Astrocyte (in vitro differentiated cells and primary cell): ENCODE results near the gene WDPCP. TPM values are rescaled to one million over a fixed set of nuclear protein-coding genes. Genes with fewer than 3 reads are reported as not detected.
"Not testable (repeated sequence)": the region's sequence is repeated elsewhere in the genome, so short reads cannot be mapped to it uniquely, and the experiment has no call there.

Experiments
- DNase-seq: peaks from one replicate; pipeline ENCODE4 v3.0.0-alpha.2; 2010; ENCODE audit warnings: low read depth
- FAIRE-seq: peaks from 2 replicates; lab custom pipeline; 2011; peaks lifted over from hg19 to GRCh38; lab: Jason Lieb, UNC
- H2AFZ ChIP-seq: 2 replicates; pipeline ENCODE4 v1.6.0; 2012; ENCODE audit warnings: low read depth, low read length, inconsistent platforms
- H3K27ac ChIP-seq: 2 replicates; pipeline ENCODE4 v1.5.1; 2011; ENCODE audit warnings: low read depth, low read length, inconsistent platforms
- H3K27me3 ChIP-seq: 2 replicates; pipeline ENCODE4 v1.6.0; 2011; ENCODE audit warnings: low read length, inconsistent platforms; ENCODE audit not compliant: insufficient read depth
- H3K36me3 ChIP-seq: 2 replicates; pipeline ENCODE4 v1.5.1; 2011; ENCODE audit warnings: low read length, inconsistent platforms; ENCODE audit not compliant: insufficient read depth
- H3K4me1 ChIP-seq: 2 replicates; pipeline ENCODE4 v1.5.1; 2011; ENCODE audit warnings: low read length, inconsistent platforms; ENCODE audit not compliant: insufficient read depth
- H3K4me2 ChIP-seq: 2 replicates; pipeline ENCODE4 v1.6.0; 2012; ENCODE audit warnings: low read length, inconsistent platforms
- H3K4me3 ChIP-seq: 2 replicates; pipeline ENCODE4 v1.5.1; 2011; ENCODE audit warnings: low read depth, mild to moderate bottlenecking, low read length, inconsistent platforms; ENCODE audit not compliant: insufficient read depth
- H3K79me2 ChIP-seq: 2 replicates; pipeline ENCODE4 v1.6.0; 2012; ENCODE audit warnings: mild to moderate bottlenecking, low read length, inconsistent platforms; ENCODE audit not compliant: insufficient read depth
- H3K9ac ChIP-seq: 2 replicates; pipeline ENCODE4 v1.6.0; 2012; ENCODE audit warnings: mild to moderate bottlenecking, low read length, inconsistent platforms
- H3K9me3 ChIP-seq: 2 replicates; pipeline ENCODE4 v1.5.1; 2012; ENCODE audit warnings: low read depth, mild to moderate bottlenecking, low read length, inconsistent platforms; ENCODE audit not compliant: insufficient read depth
- H4K20me1 ChIP-seq: 2 replicates; pipeline ENCODE4 v1.6.0; 2012; ENCODE audit warnings: low read length, inconsistent platforms; ENCODE audit not compliant: insufficient read depth
- H3K27ac Mint-ChIP-seq: one replicate; pipeline ENCODE4 v1.8.0; 2021; ENCODE audit warnings: mild to moderate bottlenecking, mixed read lengths; ENCODE audit not compliant: unreplicated experiment
- H3K27me3 Mint-ChIP-seq: one replicate; pipeline ENCODE4 v1.8.0; 2021; ENCODE audit warnings: low read depth, mixed read lengths; ENCODE audit not compliant: unreplicated experiment
- H3K36me3 Mint-ChIP-seq: one replicate; pipeline ENCODE4 v1.8.0; 2021; ENCODE audit warnings: low read depth, mixed read lengths; ENCODE audit not compliant: unreplicated experiment
- H3K4me1 Mint-ChIP-seq: one replicate; pipeline ENCODE4 v1.8.0; 2021; ENCODE audit warnings: low read depth, mixed read lengths; ENCODE audit not compliant: unreplicated experiment
- H3K4me3 Mint-ChIP-seq: one replicate; pipeline ENCODE4 v1.8.0; 2021; ENCODE audit warnings: mild to moderate bottlenecking, moderate library complexity, mixed read lengths; ENCODE audit not compliant: unreplicated experiment
- H3K9me3 Mint-ChIP-seq: one replicate; pipeline ENCODE4 v1.8.0; 2021; ENCODE audit warnings: mild to moderate bottlenecking, mixed read lengths; ENCODE audit not compliant: unreplicated experiment
- CTCF ChIP-seq: IDR thresholded peaks from 2 replicates; pipeline ENCODE4 v1.5.1; 2011; ENCODE audit warnings: low read depth, mild to moderate bottlenecking, inconsistent platforms, low read length, moderate library complexity; ENCODE audit not compliant: insufficient read depth
- EZH2 ChIP-seq: IDR thresholded peaks from 2 replicates; pipeline ENCODE4 v1.6.1; 2012; ENCODE audit warnings: mild to moderate bottlenecking, low read length, inconsistent platforms; ENCODE audit not compliant: insufficient read depth
- total RNA-seq: library from RNA; stranded (reverse); gene quantifications from 2 replicates; pipeline ENCODE4 v1.2.1, GENCODE V29; 2021

Gene WDPCP
- total RNA-seq, 1 donor from 2014 or later = 15.1 TPM

- not testable (repeated sequence) for H3K4me2 ChIP-seq, H4K20me1 ChIP-seq, H3K4me1 Mint-ChIP-seq, H2AFZ ChIP-seq, H3K27me3 ChIP-seq, H3K4me3 Mint-ChIP-seq, FAIRE-seq, H3K27ac Mint-ChIP-seq, H3K27me3 Mint-ChIP-seq, H3K36me3 Mint-ChIP-seq, DNase-seq, H3K9me3 ChIP-seq, H3K4me3 ChIP-seq, H3K27ac ChIP-seq, H3K9ac ChIP-seq, H3K36me3 ChIP-seq, H3K9me3 Mint-ChIP-seq, H3K4me1 ChIP-seq
- peaks cover 10% of the 10 kb centered on the region for H3K79me2 ChIP-seq
Observed at GRCh38 chr2:63573026-63573425, 15.3 kb downstream of the WDPCP start.

GRCh38 chr2:63572001-63572400, 16.3 kb downstream of the WDPCP start:
- no peak for TF ChIP-seq EZH2
- no peak for TF ChIP-seq CTCF
- no peak overlapping the region for H3K27ac ChIP-seq
- DNase-seq (no peak), FAIRE-seq (no peak)
- no peaks in the 10 kb centered on the region for H3K36me3 ChIP-seq
- no peak overlapping the region for H2AFZ ChIP-seq
- H3K27me3 ChIP-seq = no peaks in the 10 kb centered on the region
- Mint-ChIP-seq H3K9me3 (peaks cover 7% of the 10 kb centered on the region), H3K4me1 (no peaks in the 10 kb centered on the region), H3K27ac (peak overlapping the region; percentile 29), H3K4me3 (no peak overlapping the region), H3K36me3 (peaks cover 2% of the 10 kb centered on the region), H3K27me3 (no peaks in the 10 kb centered on the region)
- H3K4me3 ChIP-seq = no peak overlapping the region
- H3K9ac ChIP-seq = no peak overlapping the region
- peaks cover 10% of the 10 kb centered on the region for H3K79me2 ChIP-seq
- H3K4me1 ChIP-seq = no peaks in the 10 kb centered on the region
- H3K9me3 ChIP-seq = no peaks in the 10 kb centered on the region
- H4K20me1 ChIP-seq = no peaks in the 10 kb centered on the region
- no peak overlapping the region for H3K4me2 ChIP-seq

GRCh38 chr2:63571291-63571690, 17.0 kb downstream of the WDPCP start:
- Mint-ChIP-seq H3K4me1 (no peaks in the 10 kb centered on the region), H3K27ac (no peak overlapping the region), H3K9me3 (peaks cover 10% of the 10 kb centered on the region), H3K4me3 (no peak overlapping the region), H3K27me3 (no peaks in the 10 kb centered on the region), H3K36me3 (peaks cover 2% of the 10 kb centered on the region)
- Histone ChIP-seq H3K27ac (no peak overlapping the region), H3K4me3 (no peak overlapping the region), H3K9ac (no peak overlapping the region), H3K27me3 (no peaks in the 10 kb centered on the region), H3K9me3 (no peaks in the 10 kb centered on the region), H3K4me1 (no peaks in the 10 kb centered on the region), H4K20me1 (no peaks in the 10 kb centered on the region), H3K36me3 (no peaks in the 10 kb centered on the region), H2AFZ (no peak overlapping the region), H3K4me2 (no peak overlapping the region), H3K79me2 (peaks cover 10% of the 10 kb centered on the region)
- no peak for TF ChIP-seq EZH2
- TF ChIP-seq CTCF = no peak
- FAIRE-seq = no peak
- no peak for DNase-seq
